ENCODE data around the gene ARFGEF3.

Gene ARFGEF3

DNA sequence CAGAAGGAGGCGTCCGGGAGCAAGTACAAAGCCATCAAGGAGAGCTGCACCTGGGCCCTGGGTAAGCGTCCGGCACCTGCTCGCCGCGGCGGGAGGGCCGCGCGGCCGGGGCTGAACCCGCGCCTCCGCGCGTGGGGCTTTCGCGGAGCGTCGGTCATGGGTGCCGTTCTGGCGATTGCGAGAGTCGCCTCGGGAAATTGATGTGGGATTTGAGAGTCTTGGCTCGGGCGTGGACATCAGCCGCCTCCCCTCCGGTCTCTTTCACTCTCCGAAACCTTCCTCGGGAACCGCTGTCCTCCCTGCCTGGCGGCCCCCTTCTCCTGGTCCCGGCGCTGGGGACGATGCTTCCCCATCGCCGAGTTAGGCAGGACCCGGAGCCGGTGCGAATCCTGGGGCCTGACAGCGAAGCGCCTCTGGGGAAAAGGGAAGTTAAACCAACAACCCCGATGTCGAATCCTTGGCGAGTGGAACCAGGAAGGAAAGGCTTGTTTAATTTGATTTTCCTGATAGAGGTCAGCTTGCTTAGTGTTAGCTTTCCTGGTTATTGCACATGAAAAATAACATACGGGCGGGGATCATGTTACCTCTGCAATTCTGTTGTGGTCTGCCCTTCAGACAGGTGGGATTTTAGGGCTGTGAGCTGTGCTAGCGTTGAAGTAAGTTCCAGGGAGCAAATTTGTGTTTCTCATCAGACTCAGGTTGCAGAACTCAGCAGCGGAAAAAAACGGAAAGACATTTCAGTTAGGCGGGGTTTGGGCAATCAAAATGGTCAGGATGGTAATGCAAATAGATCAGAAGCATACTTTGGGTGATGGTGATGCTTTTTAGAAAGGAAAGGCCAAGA, 594 bp downstream of the ARFGEF3 start:
- no peak for FAIRE-seq

- FAIRE-seq = no peak
These were observed 1.3 kb downstream of the ARFGEF3 start for GRCh38 chr6:138162955-138163575.

- FAIRE-seq = no peak
These were observed 13.9 kb downstream of the ARFGEF3 start for GRCh38 chr6:138175596-138175995.

DNA sequence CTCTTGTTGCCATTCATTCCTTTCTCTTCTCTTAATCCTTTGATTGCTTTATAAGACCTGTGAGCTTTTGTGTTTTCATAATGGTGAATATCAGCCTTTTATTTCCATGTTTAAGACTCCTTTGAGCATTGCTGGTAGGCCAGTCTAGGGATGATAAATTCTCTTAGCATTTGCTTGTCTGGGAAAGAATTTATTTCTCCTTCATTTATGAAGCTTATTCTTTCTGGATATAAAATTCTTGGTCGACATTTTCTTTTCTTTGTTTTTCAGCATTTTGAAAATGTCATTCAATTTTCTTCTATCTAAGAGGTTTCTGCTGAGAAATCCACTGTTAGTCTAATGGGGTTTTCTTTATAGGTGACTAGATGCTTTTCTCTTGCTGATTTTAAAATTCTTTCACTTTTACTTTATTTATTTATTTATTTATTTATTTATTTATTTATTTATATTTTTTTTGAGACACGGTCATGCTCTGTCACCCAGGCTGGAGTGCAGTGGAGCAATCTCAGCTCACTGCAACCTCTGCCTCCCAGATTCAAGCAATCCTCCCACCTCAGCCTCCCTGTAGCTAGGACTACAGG, 15.0 kb downstream of the ARFGEF3 start:
- FAIRE-seq = no peak

- FAIRE-seq = no peak
These were observed 21.4 kb downstream of the ARFGEF3 start for GRCh38 chr6:138182939-138183789.

GRCh38 chr6:138183790-138184134, 22.0 kb downstream of the ARFGEF3 start:
- no peak for FAIRE-seq

DNA sequence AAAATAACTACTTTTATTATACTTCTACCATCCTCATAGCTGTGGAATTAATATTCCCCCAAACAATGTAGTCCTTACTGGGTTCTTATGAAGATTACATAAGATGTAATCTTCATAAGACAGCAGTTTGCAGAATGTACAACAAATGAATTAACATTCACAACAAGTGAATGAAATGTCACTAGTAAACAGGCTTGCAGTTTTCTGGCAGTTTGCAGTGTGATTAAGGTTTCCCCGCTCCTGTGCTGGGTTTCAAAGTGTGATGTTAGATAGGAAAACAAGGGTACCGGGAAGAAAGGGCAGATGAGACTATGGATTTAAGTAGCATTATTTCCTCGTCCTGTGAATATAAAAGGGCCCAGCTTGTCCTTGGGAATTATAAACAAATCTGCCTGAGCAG, 22.5 kb downstream of the ARFGEF3 start:
- FAIRE-seq = no peak

DNA sequence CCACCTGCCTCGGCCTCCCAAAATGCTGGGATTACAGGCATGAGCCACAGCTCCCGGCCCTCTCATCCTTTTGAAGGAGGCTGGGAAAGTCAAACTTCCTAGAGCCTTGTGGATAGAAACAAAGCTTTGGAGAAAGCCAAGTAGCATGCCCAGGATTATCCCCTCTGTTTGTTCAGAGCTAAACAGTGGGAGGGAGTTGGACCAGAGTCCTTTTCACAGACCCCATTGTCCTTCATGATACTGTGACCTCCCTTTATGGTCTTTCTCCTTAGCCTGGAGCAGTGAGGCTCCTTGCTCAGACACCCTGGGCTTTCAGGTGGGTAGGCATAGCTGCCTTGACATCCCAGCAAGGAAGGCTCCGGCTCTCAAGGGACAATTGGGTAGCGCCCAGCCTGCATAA, 25.4 kb downstream of the ARFGEF3 start:
- no peak for FAIRE-seq

GRCh38 chr6:138188278-138188941, 26.7 kb downstream of the ARFGEF3 start:
- no peak for FAIRE-seq

GRCh38 chr6:138194287-138194686, 32.5 kb downstream of the ARFGEF3 start:
- FAIRE-seq = no peak

- no peak for FAIRE-seq
These were observed 34.5 kb downstream of the ARFGEF3 start for GRCh38 chr6:138196122-138196738.

- no peak for FAIRE-seq
These were observed 35.8 kb downstream of the ARFGEF3 start for GRCh38 chr6:138197570-138197969.

GRCh38 chr6:138198430-138199091, 36.8 kb downstream of the ARFGEF3 start:
- FAIRE-seq = no peak

- FAIRE-seq = no peak
These were observed 40.1 kb downstream of the ARFGEF3 start for GRCh38 chr6:138201836-138202235.

DNA sequence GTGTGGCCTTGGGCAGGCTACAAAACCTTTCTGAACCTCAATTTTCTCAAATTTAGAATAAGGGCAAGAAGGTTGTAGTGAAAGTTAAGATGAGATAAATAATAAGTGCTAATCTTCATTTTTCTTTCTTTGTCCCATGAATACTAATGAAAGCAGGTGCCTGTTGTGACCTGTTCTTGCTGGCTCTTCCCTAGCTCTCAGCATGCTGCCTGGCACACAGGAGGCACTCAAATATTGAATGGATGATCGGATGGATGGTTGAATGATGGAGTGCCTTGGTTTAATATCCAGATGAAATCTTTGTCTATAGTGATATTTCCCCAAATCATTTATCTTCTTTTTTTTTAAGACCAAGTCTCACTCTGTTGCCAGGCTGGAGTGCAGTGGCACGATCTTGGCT, 41.6 kb downstream of the ARFGEF3 start:
- no peak for FAIRE-seq

- FAIRE-seq = no peak
These were observed 42.6 kb downstream of the ARFGEF3 start for GRCh38 chr6:138204303-138204702.

DNA sequence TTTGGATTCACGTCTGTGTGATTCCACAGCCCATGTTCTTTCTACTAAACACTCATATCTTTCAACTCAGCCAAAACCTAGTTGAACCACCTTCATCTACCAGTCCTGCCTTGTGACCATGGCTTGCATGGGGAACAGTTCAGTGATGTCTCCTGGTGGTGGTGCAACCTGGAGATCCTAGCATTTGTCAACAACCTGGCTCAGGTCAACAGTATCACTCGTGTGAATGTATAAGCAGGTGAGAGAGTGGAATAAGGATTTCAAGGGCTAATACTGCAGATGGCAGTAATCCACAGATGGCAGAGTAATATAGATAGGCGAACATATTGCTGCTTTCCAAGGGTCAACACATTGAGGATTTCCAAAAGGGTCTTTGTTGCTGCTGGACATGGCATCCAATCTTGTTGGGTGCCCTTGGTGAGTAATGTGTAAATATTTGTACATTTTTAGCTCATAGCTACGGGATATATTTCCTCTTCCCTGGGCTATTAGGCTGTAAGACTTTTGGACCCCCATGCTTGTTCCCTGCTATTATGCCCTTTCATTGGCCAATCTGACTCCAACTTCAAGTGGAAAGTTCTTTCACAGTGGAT, 43.1 kb downstream of the ARFGEF3 start:
- FAIRE-seq = no peak

DNA sequence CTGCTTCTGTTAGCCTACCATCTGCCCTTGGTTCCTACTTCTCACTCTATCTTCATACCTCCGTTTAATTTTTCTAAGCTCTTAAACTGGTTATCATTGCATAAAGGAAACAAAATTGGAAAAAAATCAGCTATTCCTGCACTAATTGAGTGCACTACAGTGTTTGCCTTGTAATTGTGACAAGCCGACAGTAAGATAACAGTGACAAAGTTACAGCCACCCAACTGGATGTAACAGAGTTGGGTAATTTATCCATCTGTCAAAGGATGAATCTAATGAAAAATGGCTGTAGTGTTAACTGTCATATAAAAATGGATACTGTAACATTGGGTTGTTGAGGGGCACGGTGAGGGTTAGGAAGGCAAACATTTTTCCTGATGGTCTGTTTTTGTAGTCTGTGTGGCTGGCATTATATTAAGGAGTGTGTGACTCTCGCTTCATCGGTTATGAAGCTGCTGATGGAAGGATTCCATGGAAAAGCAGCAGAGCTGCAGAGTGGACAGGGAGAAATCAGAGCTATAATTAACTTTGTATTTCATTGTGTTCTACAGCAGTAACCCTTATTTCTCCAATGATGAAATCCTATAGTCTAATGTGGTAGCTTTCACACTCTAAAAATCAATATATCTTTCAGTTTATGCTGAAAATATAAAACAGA, 43.8 kb downstream of the ARFGEF3 start:
- no peak for FAIRE-seq

DNA sequence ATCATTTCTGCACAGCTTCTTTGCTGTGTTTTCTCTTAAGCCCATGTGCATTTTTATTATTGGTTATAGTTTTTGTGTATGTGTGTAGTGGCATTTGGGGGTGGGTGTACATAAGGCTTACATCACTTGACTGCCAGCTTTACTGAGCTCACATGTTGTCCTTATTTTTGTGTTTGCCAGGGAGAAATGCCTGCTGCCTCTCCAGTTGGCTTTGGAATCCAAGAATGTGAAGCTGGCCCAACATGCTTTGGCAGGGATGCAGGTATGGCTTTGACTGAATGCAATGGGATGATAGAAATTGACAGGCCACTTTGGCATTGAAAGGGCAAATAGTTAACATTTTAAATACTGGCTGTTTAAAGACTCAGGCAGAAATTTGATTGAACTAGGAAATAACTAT, 45.1 kb downstream of the ARFGEF3 start:
- FAIRE-seq = no peak

DNA sequence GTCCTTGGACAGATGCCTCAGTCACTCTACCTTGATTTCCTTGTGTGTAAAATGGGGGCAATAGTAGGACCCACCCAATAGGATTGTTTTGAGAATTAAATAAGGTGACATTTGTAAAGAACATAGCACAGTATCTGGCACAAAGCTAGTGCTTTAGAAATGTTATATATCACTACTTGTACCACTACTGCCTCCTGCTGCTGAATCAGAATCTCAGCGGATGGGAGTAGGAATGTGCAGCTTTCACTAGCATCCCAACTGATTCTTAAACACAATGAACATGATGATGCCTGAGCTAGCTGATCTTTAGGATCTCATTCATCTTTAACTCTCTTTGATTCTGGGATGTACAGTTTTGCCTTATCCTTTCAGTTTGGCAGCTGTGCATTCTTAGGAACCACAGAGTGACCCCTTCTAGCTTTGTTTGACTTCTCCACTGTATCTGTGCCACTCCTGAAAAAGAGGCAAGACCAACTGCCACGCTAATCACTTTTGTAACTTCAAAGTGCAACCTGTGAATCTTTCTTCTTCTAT, 49.4 kb downstream of the ARFGEF3 start:
- no peak for FAIRE-seq
